ENCODE results near the gene NT5DC1. TPM values are rescaled to one million over a fixed set of nuclear protein-coding genes. Genes with fewer than 3 reads are reported as not detected.
A peak's percentile ranks its signal among the peaks of the same experiment; 100 is the strongest.

The NT5DC1 gene
- total RNA-seq, 2 donors from 2014 or later: 49.2 to 55.8 TPM

- Mint-ChIP-seq H3K4me3 (no peak overlapping the region), H3K9me3 (no peaks in the 10 kb centered on the region), H3K36me3 (ENCODE audit: insufficient read depth in 2 of 2) (peaks cover 0 to 1% of the 10 kb centered on the region in 2 donors), H3K4me1 (ENCODE audit: low read depth) (peaks cover 5% of the 10 kb centered on the region), H3K27ac (no peak overlapping the region), H3K27me3 (ENCODE audit: low read depth) (no peaks in the 10 kb centered on the region)
- ATAC-seq (replicated peaks in 1 of 2) (no peak), DNase-seq (no peak)
Observed at GRCh38 chr6:116218172-116218633, 117.5 kb downstream of the NT5DC1 start.

- Mint-ChIP-seq H3K36me3 (ENCODE audit: insufficient read depth in 2 of 2) (peaks cover 0 to 4% of the 10 kb centered on the region in 2 donors), H3K4me1 (ENCODE audit: low read depth) (peaks cover 5% of the 10 kb centered on the region), H3K27me3 (ENCODE audit: low read depth) (no peaks in the 10 kb centered on the region), H3K27ac (no peak overlapping the region), H3K9me3 (no peaks in the 10 kb centered on the region), H3K4me3 (no peak overlapping the region)
- ATAC-seq (replicated peaks in 1 of 2): no peak
- no peak for DNase-seq
Observed at GRCh38 chr6:116218866-116219265, 118.2 kb downstream of the NT5DC1 start.

GRCh38 chr6:116221067-116221466 lies 120.4 kb downstream of the NT5DC1 start:
- no peak for DNase-seq
- no peak overlapping the region for H3K4me3 Mint-ChIP-seq
- H3K27me3 Mint-ChIP-seq (ENCODE audit: low read depth): no peaks in the 10 kb centered on the region
- H3K9me3 Mint-ChIP-seq: no peaks in the 10 kb centered on the region
- peaks cover 5% of the 10 kb centered on the region for H3K4me1 Mint-ChIP-seq (ENCODE audit: low read depth)
- peaks cover 0 to 4% of the 10 kb centered on the region in 2 donors for H3K36me3 Mint-ChIP-seq (ENCODE audit: insufficient read depth in 2 of 2)
- no peak overlapping the region for H3K27ac Mint-ChIP-seq
- ATAC-seq (replicated peaks in 1 of 2): no peak

- peaks cover 0 to 4% of the 10 kb centered on the region in 2 donors for H3K36me3 Mint-ChIP-seq (ENCODE audit: insufficient read depth in 2 of 2)
- H3K9me3 Mint-ChIP-seq: no peaks in the 10 kb centered on the region
- no peak overlapping the region for H3K27ac Mint-ChIP-seq
- DNase-seq (no peak), ATAC-seq (replicated peaks in 1 of 2) (no peak)
- H3K4me1 Mint-ChIP-seq (ENCODE audit: low read depth): peaks cover 3% of the 10 kb centered on the region
- no peak overlapping the region for H3K4me3 Mint-ChIP-seq
- no peaks in the 10 kb centered on the region for H3K27me3 Mint-ChIP-seq (ENCODE audit: low read depth)
Observed at GRCh38 chr6:116221911-116222310, 121.3 kb downstream of the NT5DC1 start.

- peaks cover 0 to 4% of the 10 kb centered on the region in 2 donors for H3K36me3 Mint-ChIP-seq (ENCODE audit: insufficient read depth in 2 of 2)
- H3K27me3 Mint-ChIP-seq (ENCODE audit: low read depth): no peaks in the 10 kb centered on the region
- H3K9me3 Mint-ChIP-seq: no peaks in the 10 kb centered on the region
- DNase-seq: no peak
- H3K4me1 Mint-ChIP-seq (ENCODE audit: low read depth): no peaks in the 10 kb centered on the region
- ATAC-seq (replicated peaks in 1 of 2): no peak
- H3K4me3 Mint-ChIP-seq: no peak overlapping the region
- H3K27ac Mint-ChIP-seq: no peak overlapping the region
Observed at GRCh38 chr6:116223355-116223754, 122.7 kb downstream of the NT5DC1 start.

GRCh38 chr6:116229287-116229913 lies 128.7 kb downstream of the NT5DC1 start:
- peak; percentile 13 to 16 for DNase-seq

GRCh38 chr6:116234689-116235088 lies 134.0 kb downstream of the NT5DC1 start:
- DNase-seq: no peak
- Mint-ChIP-seq H3K36me3 (ENCODE audit: insufficient read depth in 2 of 2) (no peaks in the 10 kb centered on the region), H3K27me3 (ENCODE audit: low read depth) (no peaks in the 10 kb centered on the region), H3K4me1 (ENCODE audit: low read depth) (no peaks in the 10 kb centered on the region), H3K4me3 (no peak overlapping the region), H3K27ac (no peak overlapping the region), H3K9me3 (no peaks in the 10 kb centered on the region)
- no peak for ATAC-seq (replicated peaks in 1 of 2)

More at GRCh38 chr6:116229287-116229913, 128.7 kb downstream of the NT5DC1 start:
- H3K4me1 Mint-ChIP-seq (ENCODE audit: low read depth): no peaks in the 10 kb centered on the region
- H3K4me3 Mint-ChIP-seq: no peak overlapping the region
- H3K9me3 Mint-ChIP-seq: no peaks in the 10 kb centered on the region
- H3K27ac Mint-ChIP-seq: no peak overlapping the region
- H3K27me3 Mint-ChIP-seq (ENCODE audit: low read depth): no peaks in the 10 kb centered on the region
- no peaks in the 10 kb centered on the region for H3K36me3 Mint-ChIP-seq (ENCODE audit: insufficient read depth in 2 of 2)
- peak in 1 of 2 donors; percentile 38 for ATAC-seq (replicated peaks in 1 of 2)

- H3K4me1 Mint-ChIP-seq (ENCODE audit: low read depth): no peaks in the 10 kb centered on the region
- H3K27me3 Mint-ChIP-seq (ENCODE audit: low read depth): no peaks in the 10 kb centered on the region
- H3K9me3 Mint-ChIP-seq: no peaks in the 10 kb centered on the region
- H3K4me3 Mint-ChIP-seq: no peak overlapping the region
- H3K27ac Mint-ChIP-seq: no peak overlapping the region
- peaks cover 0 to 4% of the 10 kb centered on the region in 2 donors for H3K36me3 Mint-ChIP-seq (ENCODE audit: insufficient read depth in 2 of 2)
- no peak for DNase-seq
- ATAC-seq (replicated peaks in 1 of 2): no peak
Observed at GRCh38 chr6:116238083-116238482, 137.4 kb downstream of the NT5DC1 start.

- no peak overlapping the region for H3K4me3 Mint-ChIP-seq
- no peaks in the 10 kb centered on the region for H3K4me1 Mint-ChIP-seq (ENCODE audit: low read depth)
- DNase-seq: no peak
- no peaks in the 10 kb centered on the region for H3K9me3 Mint-ChIP-seq
- H3K36me3 Mint-ChIP-seq (ENCODE audit: insufficient read depth in 2 of 2): peaks cover 0 to 4% of the 10 kb centered on the region in 2 donors
- no peak for ATAC-seq (replicated peaks in 1 of 2)
- no peaks in the 10 kb centered on the region for H3K27me3 Mint-ChIP-seq (ENCODE audit: low read depth)
- H3K27ac Mint-ChIP-seq: peak overlapping the region; percentile 65
Observed at GRCh38 chr6:116239256-116239655, 138.6 kb downstream of the NT5DC1 start.

GRCh38 chr6:116239856-116240255 lies 139.2 kb downstream of the NT5DC1 start:
- ATAC-seq (replicated peaks in 1 of 2) (no peak), DNase-seq (no peak)
- Mint-ChIP-seq H3K27me3 (ENCODE audit: low read depth) (no peaks in the 10 kb centered on the region), H3K27ac (peak overlapping the region; percentile 19), H3K4me1 (ENCODE audit: low read depth) (no peaks in the 10 kb centered on the region), H3K4me3 (no peak overlapping the region), H3K36me3 (ENCODE audit: insufficient read depth in 2 of 2) (peaks cover 0 to 6% of the 10 kb centered on the region in 2 donors), H3K9me3 (no peaks in the 10 kb centered on the region)

GRCh38 chr6:116244284-116244683 lies 143.6 kb downstream of the NT5DC1 start:
- peaks cover 0 to 6% of the 10 kb centered on the region in 2 donors for H3K36me3 Mint-ChIP-seq (ENCODE audit: insufficient read depth in 2 of 2)
- H3K4me3 Mint-ChIP-seq: no peak overlapping the region
- H3K9me3 Mint-ChIP-seq: no peaks in the 10 kb centered on the region
- DNase-seq (no peak), ATAC-seq (replicated peaks in 1 of 2) (no peak)
- no peaks in the 10 kb centered on the region for H3K27me3 Mint-ChIP-seq (ENCODE audit: low read depth)
- peaks cover 7% of the 10 kb centered on the region for H3K4me1 Mint-ChIP-seq (ENCODE audit: low read depth)
- H3K27ac Mint-ChIP-seq: no peak overlapping the region

- Mint-ChIP-seq H3K36me3 (ENCODE audit: insufficient read depth in 2 of 2) (peaks cover 1 to 2% of the 10 kb centered on the region in 2 donors), H3K4me1 (ENCODE audit: low read depth) (peaks cover 7% of the 10 kb centered on the region), H3K27me3 (ENCODE audit: low read depth) (no peaks in the 10 kb centered on the region), H3K9me3 (no peaks in the 10 kb centered on the region), H3K27ac (no peak overlapping the region), H3K4me3 (no peak overlapping the region)
- DNase-seq (no peak), ATAC-seq (replicated peaks in 1 of 2) (no peak)
Observed at GRCh38 chr6:116246089-116246488, 145.4 kb downstream of the NT5DC1 start.

GRCh38 chr6:116247285-116247684 lies 146.6 kb downstream of the NT5DC1 start:
- Mint-ChIP-seq H3K36me3 (ENCODE audit: insufficient read depth in 2 of 2) (peaks cover 1 to 2% of the 10 kb centered on the region in 2 donors), H3K27ac (peak overlapping the region; percentile 28), H3K4me1 (ENCODE audit: low read depth) (peaks cover 7% of the 10 kb centered on the region), H3K9me3 (no peaks in the 10 kb centered on the region), H3K27me3 (ENCODE audit: low read depth) (no peaks in the 10 kb centered on the region), H3K4me3 (no peak overlapping the region)
- DNase-seq (no peak), ATAC-seq (replicated peaks in 1 of 2) (no peak)

- H3K4me3 Mint-ChIP-seq: no peak overlapping the region
- no peak for ATAC-seq (replicated peaks in 1 of 2)
Observed at GRCh38 chr6:116248577-116248976, 147.9 kb downstream of the NT5DC1 start.

More at GRCh38 chr6:116248577-116248976, 147.9 kb downstream of the NT5DC1 start:
- no peaks in the 10 kb centered on the region for H3K27me3 Mint-ChIP-seq (ENCODE audit: low read depth)
- peak overlapping the region; percentile 61 for H3K27ac Mint-ChIP-seq
- H3K9me3 Mint-ChIP-seq: no peaks in the 10 kb centered on the region
- peaks cover 1 to 2% of the 10 kb centered on the region in 2 donors for H3K36me3 Mint-ChIP-seq (ENCODE audit: insufficient read depth in 2 of 2)
- no peak for DNase-seq
- peaks cover 7% of the 10 kb centered on the region for H3K4me1 Mint-ChIP-seq (ENCODE audit: low read depth)

All from activated T-cell treated with anti-CD3 and anti-CD28 coated beads, Interleukin-2, amount 50 U/mL, for 72 hours (primary cell).